Fibroblast of the conjunctiva (primary cell): ENCODE results near the gene USP22.

Experiments
- DNase-seq: peaks from one replicate; pipeline ENCODE4 v3.0.0-alpha.2; 2010; ENCODE audit warnings: low read depth

USP22 gene

GRCh38 chr17:21019976-21020586 is 22.7 kb downstream of the USP22 start:
- no peak for DNase-seq

- DNase-seq: no peak
Observed at GRCh38 chr17:21018894-21019293, 23.9 kb downstream of the USP22 start.

GRCh38 chr17:21017861-21018260 is 24.9 kb downstream of the USP22 start:
- DNase-seq: no peak

GRCh38 chr17:21017256-21017655 is 25.6 kb downstream of the USP22 start:
- no peak for DNase-seq

GRCh38 chr17:21016826-21017225 is 26.0 kb downstream of the USP22 start:
- no peak for DNase-seq

- no peak for DNase-seq
Observed at GRCh38 chr17:21015564-21015963, 27.2 kb downstream of the USP22 start.

GRCh38 chr17:21014498-21014897 is 28.3 kb downstream of the USP22 start:
- no peak for DNase-seq

GRCh38 chr17:21013983-21014382 is 28.8 kb downstream of the USP22 start:
- no peak for DNase-seq

GRCh38 chr17:21012736-21013135 is 30.1 kb downstream of the USP22 start:
- no peak for DNase-seq

GRCh38 chr17:21010705-21011596 is 31.9 kb downstream of the USP22 start:
- DNase-seq: no peak

- no peak for DNase-seq
Observed at GRCh38 chr17:21008992-21009671, 33.7 kb downstream of the USP22 start.

- DNase-seq: no peak
Observed at GRCh38 chr17:21008160-21008915, 34.5 kb downstream of the USP22 start.

GRCh38 chr17:21007646-21008045 is 35.2 kb downstream of the USP22 start:
- no peak for DNase-seq

GRCh38 chr17:21005803-21006202 is 37.0 kb downstream of the USP22 start:
- no peak for DNase-seq

GRCh38 chr17:21005367-21005766 is 37.4 kb downstream of the USP22 start:
- DNase-seq: no peak

- DNase-seq: no peak
Observed at GRCh38 chr17:21004016-21004930, 38.5 kb downstream of the USP22 start.

- DNase-seq: no peak
Observed at GRCh38 chr17:21003007-21003621, 39.7 kb downstream of the USP22 start.

GRCh38 chr17:21002309-21003006 is 40.4 kb downstream of the USP22 start:
- no peak for DNase-seq

- DNase-seq: no peak
Observed at GRCh38 chr17:21001813-21002221, 41.0 kb downstream of the USP22 start.
